GM12873 (cell line): Measurements from ENCODE around the gene RPLP1.
A peak's percentile ranks its signal among the peaks of the same experiment; 100 is the strongest.

Experiments
- CTCF ChIP-seq: IDR thresholded peaks from 2 replicates; pipeline ENCODE4 v1.5.1; 2012; ENCODE audit warnings: low read depth, mild to moderate bottlenecking, moderate library complexity, low read length, control low read depth; ENCODE audit not compliant: insufficient read depth; ENCODE audit errors: missing control alignments

RPLP1 gene

GRCh38 chr15:69456208-69457166, 3.9 kb downstream of the RPLP1 start:
- TF ChIP-seq CTCF, result no peak

- no peak for TF ChIP-seq CTCF
These were observed 5.0 kb downstream of the RPLP1 start for GRCh38 chr15:69457304-69458280.

GRCh38 chr15:69459066-69459465, 6.4 kb downstream of the RPLP1 start:
- TF ChIP-seq CTCF, result no peak

- TF ChIP-seq CTCF, result no peak
These were observed 7.9 kb downstream of the RPLP1 start for GRCh38 chr15:69460481-69460880.

GRCh38 chr15:69462030-69462492, 9.4 kb downstream of the RPLP1 start:
- no peak for TF ChIP-seq CTCF

- peak; percentile 91 for TF ChIP-seq CTCF
These were observed 10.0 kb downstream of the RPLP1 start for GRCh38 chr15:69462493-69463181.
